ENCODE data around the gene MSRB3. TPM values are rescaled to one million over a fixed set of nuclear protein-coding genes. Genes with fewer than 3 reads are reported as not detected.

MSRB3 gene
- total RNA-seq, 1 donor from 2014 or later = 1.6 TPM

DNA sequence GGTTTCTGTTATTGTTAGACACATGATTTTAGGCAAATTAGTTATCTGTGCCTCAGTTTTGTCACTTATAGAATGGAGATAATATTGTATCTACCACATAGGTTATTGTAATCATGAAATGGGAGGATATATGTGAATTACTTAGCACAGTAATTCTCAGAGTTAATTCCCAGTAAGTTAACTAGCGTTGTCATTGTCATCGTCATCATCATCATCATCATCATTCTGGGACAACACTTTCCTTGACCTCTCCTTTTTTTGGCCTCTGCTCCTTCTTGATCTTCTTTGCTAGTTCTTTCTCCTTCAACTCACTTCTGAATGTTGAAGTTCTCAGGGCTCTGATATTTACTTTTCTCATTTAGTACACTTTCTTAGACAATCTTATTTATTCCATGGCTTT is 13.8 kb downstream of the MSRB3 start:
- DNase-seq (ENCODE audit: low read depth) = no peak
- H3K36me3 ChIP-seq (ENCODE audit: control insufficient read depth, insufficient read depth, low read length) = no peaks in the 10 kb centered on the region
- H3K27me3 ChIP-seq (ENCODE audit: control insufficient read depth, insufficient read depth, low read length) = no peaks in the 10 kb centered on the region
- TF ChIP-seq, protein P1, sequence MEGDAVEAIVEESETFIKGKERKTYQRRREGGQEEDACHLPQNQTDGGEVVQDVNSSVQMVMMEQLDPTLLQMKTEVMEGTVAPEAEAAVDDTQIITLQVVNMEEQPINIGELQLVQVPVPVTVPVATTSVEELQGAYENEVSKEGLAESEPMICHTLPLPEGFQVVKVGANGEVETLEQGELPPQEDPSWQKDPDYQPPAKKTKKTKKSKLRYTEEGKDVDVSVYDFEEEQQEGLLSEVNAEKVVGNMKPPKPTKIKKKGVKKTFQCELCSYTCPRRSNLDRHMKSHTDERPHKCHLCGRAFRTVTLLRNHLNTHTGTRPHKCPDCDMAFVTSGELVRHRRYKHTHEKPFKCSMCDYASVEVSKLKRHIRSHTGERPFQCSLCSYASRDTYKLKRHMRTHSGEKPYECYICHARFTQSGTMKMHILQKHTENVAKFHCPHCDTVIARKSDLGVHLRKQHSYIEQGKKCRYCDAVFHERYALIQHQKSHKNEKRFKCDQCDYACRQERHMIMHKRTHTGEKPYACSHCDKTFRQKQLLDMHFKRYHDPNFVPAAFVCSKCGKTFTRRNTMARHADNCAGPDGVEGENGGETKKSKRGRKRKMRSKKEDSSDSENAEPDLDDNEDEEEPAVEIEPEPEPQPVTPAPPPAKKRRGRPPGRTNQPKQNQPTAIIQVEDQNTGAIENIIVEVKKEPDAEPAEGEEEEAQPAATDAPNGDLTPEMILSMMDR (IDR thresholded peaks at IDR 0.05; ENCODE audit: insufficient read depth, low read length, severe bottlenecking) = no peak
- no peak overlapping the region for H3K4me3 ChIP-seq (ENCODE audit: low read depth, low read length)
- no peak for FAIRE-seq

DNA sequence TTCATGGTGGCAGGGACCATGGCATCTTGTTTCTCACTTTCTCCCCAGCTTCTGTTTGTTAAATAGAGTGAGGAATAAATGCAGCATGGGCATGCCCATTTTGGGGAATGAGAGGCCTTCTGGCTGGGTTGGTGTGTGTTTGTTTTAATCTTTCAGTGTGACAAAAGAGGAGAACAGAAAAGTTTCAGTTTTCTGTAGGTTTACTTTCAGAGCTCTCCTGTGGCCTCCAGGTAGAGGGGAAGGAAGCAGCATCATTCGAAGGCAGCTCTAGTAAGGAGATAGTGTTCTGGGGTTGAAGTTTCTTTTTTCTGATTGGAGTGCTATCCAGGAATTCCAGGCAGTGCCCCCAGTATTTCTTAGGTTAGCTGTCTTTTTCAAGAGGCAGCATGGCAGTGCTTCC is 15.3 kb downstream of the MSRB3 start:
- no peak overlapping the region for H3K4me3 ChIP-seq (ENCODE audit: low read depth, low read length)
- TF ChIP-seq, protein P1 (IDR thresholded peaks at IDR 0.05; ENCODE audit: insufficient read depth, low read length, severe bottlenecking) = no peak
- H3K27me3 ChIP-seq (ENCODE audit: control insufficient read depth, insufficient read depth, low read length) = no peaks in the 10 kb centered on the region
- H3K36me3 ChIP-seq (ENCODE audit: control insufficient read depth, insufficient read depth, low read length) = no peaks in the 10 kb centered on the region
- DNase-seq (ENCODE audit: low read depth) = no peak
- FAIRE-seq = no peak

DNA sequence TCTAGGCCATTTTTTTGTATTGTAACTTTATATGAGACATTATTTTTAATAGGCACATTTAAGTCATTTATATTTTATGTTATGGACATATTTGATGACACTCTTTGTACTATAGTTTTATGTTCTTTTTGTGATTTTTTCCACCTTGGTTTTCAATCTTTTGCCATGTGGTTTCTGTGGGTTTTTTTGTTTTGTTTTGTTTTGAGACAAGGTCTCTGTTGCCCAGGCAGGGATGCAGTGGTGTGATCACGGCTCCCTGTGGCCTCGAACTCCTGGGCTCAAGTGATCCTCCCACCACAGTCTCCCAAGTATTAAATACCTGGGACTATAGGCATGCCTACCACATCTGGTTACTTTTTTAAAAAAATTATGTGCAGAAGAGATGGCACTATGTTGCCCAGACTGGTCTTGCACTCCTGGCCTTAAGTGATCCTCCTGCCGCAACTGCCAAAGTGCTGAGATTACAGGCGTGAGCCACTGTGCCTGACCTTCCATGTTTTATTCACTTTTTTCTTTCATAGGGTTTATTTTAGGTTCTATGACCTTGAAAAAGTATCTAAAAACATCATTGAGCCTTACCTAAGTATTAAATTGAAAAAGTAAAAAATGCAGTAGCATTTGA is 16.3 kb downstream of the MSRB3 start:
- TF ChIP-seq, protein P1 (IDR thresholded peaks at IDR 0.05; ENCODE audit: insufficient read depth, low read length, severe bottlenecking) = no peak
- FAIRE-seq (no peak), DNase-seq (ENCODE audit: low read depth) (no peak)
- H3K4me3 ChIP-seq (ENCODE audit: low read depth, low read length) = no peak overlapping the region
- no peaks in the 10 kb centered on the region for H3K27me3 ChIP-seq (ENCODE audit: control insufficient read depth, insufficient read depth, low read length)
- H3K36me3 ChIP-seq (ENCODE audit: control insufficient read depth, insufficient read depth, low read length) = no peaks in the 10 kb centered on the region

DNA sequence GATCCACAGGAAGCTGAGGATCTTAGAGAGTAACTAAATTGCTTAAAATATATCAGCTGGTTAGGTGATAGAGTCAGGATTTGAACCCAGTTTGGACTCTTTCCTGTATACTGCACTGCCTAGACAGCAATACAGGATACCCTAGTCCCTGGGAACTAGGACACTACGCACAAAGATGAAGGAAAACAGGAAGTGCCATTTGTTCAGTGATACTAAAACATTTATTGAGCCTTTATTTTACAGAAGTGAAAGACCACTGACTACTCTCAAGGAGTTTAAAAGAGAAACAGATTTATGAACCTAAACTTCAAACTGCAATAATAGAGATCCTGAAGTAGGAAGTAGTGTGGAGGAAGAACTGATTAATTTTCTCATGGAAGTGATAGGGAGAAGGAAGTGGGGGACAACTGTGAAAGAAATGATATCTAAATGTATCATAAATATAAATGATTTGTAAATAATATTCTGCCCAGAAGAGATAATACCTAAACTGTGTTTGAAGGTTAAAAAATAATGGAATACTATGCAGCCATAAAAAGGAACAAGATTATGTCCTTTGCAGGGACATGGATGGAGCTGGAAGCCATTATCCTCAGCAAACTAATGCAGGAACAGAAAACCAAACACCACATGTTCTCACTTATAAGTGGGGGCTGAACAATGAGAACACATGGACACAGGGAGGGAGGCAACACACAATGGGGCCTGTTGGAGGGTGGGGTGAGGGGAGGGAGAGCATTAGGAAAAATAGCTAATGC is 18.2 kb downstream of the MSRB3 start:
- Histone ChIP-seq H3K36me3 (ENCODE audit: control insufficient read depth, insufficient read depth, low read length) (no peaks in the 10 kb centered on the region), H3K4me3 (ENCODE audit: low read depth, low read length) (no peak overlapping the region), H3K27me3 (ENCODE audit: control insufficient read depth, insufficient read depth, low read length) (no peaks in the 10 kb centered on the region)
- DNase-seq (ENCODE audit: low read depth) (no peak), FAIRE-seq (no peak)
- TF ChIP-seq, protein P1 (IDR thresholded peaks at IDR 0.05; ENCODE audit: insufficient read depth, low read length, severe bottlenecking) = no peak

DNA sequence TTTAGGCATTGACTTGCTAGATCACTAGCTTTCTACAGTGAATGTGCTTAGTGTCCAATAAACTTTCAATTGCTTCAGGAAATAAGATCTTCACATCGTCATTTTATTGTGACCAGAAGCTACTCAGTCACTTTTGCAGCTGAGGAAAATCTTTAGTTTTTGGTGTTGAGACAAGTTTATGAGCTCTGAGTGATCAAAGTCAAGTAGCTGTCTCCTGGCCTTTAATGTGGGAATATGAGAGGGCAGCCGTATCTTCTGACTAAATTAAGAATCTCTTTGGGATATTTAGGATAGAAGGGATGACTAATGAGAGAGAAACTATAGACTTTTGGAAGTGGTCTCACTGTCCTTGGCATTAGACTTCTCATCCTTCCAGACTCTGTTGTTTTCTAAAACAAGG is 21.6 kb downstream of the MSRB3 start:
- Histone ChIP-seq H3K36me3 (ENCODE audit: control insufficient read depth, insufficient read depth, low read length) (no peaks in the 10 kb centered on the region), H3K4me3 (ENCODE audit: low read depth, low read length) (no peak overlapping the region), H3K27me3 (ENCODE audit: control insufficient read depth, insufficient read depth, low read length) (no peaks in the 10 kb centered on the region)
- DNase-seq (ENCODE audit: low read depth) (no peak), FAIRE-seq (no peak)
- TF ChIP-seq, protein P1 (IDR thresholded peaks at IDR 0.05; ENCODE audit: insufficient read depth, low read length, severe bottlenecking) = no peak
